ENCODE data around the gene ZFX. TPM values are rescaled to one million over a fixed set of nuclear protein-coding genes. Genes with fewer than 3 reads are reported as not detected.

The ZFX gene
- total RNA-seq, 1 experiment from 2014 or later = 66.8 TPM

- no CpG with 5 or more reads among the region's 10 CpGs for WGBS (ENCODE audit: extremely low coverage, insufficient read length, low lambda C conversion rate)
- Mint-ChIP-seq H3K4me3 (no peak overlapping the region), H3K9me3 (peaks cover 14 to 19% of the 10 kb centered on the region in 2 experiments)
Measured at GRCh38 chrX:24229400-24229879, 79.9 kb downstream of the ZFX start.

More at GRCh38 chrX:24229400-24229879, 79.9 kb downstream of the ZFX start:
- Mint-ChIP-seq H3K27me3 (ENCODE audit: low read depth) (peaks cover 1% of the 10 kb centered on the region; the same call in 1 of the 2 replicates), H3K4me1 (no peaks in the 10 kb centered on the region), H3K27ac (no peak overlapping the region), H3K36me3 (ENCODE audit: insufficient read depth in 1 of 3, low read depth in 3 of 3) (peaks cover 2 to 10% (median 4%) of the 10 kb centered on the region in 3 experiments; a peak in 4 of 7 replicates)
- Histone ChIP-seq H3K9me3 (ENCODE audit: control insufficient read depth, low read depth, low read length) (no peaks in the 10 kb centered on the region), H3T11ph (ENCODE audit: low read length) (no peak overlapping the region), H4K5ac (ENCODE audit: insufficient read length, low read depth, low read length) (no peak overlapping the region), H2BK5ac (ENCODE audit: insufficient read length, low read length) (no peak overlapping the region), H4K91ac (ENCODE audit: insufficient read length, low read depth, low read length) (no peak overlapping the region), H4K8ac (replicated peaks; ENCODE audit: insufficient read length, low read depth, low read length) (no peak overlapping the region), H3K4ac (ENCODE audit: low read depth, low read length) (no peak overlapping the region), H2BK15ac (ENCODE audit: low read depth, low read length) (no peak overlapping the region), H3K79me1 (ENCODE audit: insufficient read depth, low read depth, low read length, poor library complexity, severe bottlenecking) (no peaks in the 10 kb centered on the region), H3K14ac (ENCODE audit: insufficient read depth, low read length) (no peak overlapping the region), H3K9ac (ENCODE audit: extremely low read depth, insufficient read length, low read length) (no peak overlapping the region), H3K23me2 (ENCODE audit: insufficient read length, low read depth, low read length, poor library complexity, severe bottlenecking) (no peaks in the 10 kb centered on the region), H3K27me3 (ENCODE audit: insufficient read depth, low read length) (no peaks in the 10 kb centered on the region), H2AFZ (ENCODE audit: low read length) (no peak overlapping the region), H3K27ac (ENCODE audit: insufficient read length, low read depth, low read length) (no peak overlapping the region), H2BK120ac (ENCODE audit: low read depth, low read length, poor library complexity, severe bottlenecking) (no peak overlapping the region), H2BK12ac (ENCODE audit: insufficient read length, low read depth, low read length) (no peak overlapping the region), H3K18ac (ENCODE audit: insufficient read length, low read depth, low read length) (no peak overlapping the region), H3K4me1 (ENCODE audit: insufficient read depth, low read length) (no peaks in the 10 kb centered on the region), H2AK5ac (ENCODE audit: insufficient read length, low read length) (no peak overlapping the region), H3K4me2 (ENCODE audit: insufficient read depth, insufficient read length, low read length) (no peak overlapping the region), H2BK20ac (ENCODE audit: low read depth, low read length, poor library complexity, severe bottlenecking) (no peak overlapping the region), H3K56ac (ENCODE audit: insufficient read length, low read depth, low read length) (no peak overlapping the region), H3K79me2 (ENCODE audit: insufficient read depth, low read length) (no peaks in the 10 kb centered on the region), H4K20me1 (ENCODE audit: control insufficient read depth, insufficient read depth, insufficient read length) (no peaks in the 10 kb centered on the region), H3K23ac (ENCODE audit: insufficient read length, low read depth, low read length) (no peak overlapping the region)
- TF ChIP-seq CTCF (conservative IDR thresholded peaks at IDR 0.05) = no peak
- DNase-seq = no peak
